Measurements from ENCODE around the gene CARMIL1. TPM values are rescaled to one million over a fixed set of nuclear protein-coding genes. Genes with fewer than 3 reads are reported as not detected.

CARMIL1 gene
- total and polyA plus RNA-seq, 2 of the 8 experiments (the other 6 are each of a cell fraction or from before 2014, with no cell fraction given), result 20.3 to 40.4 TPM

DNA sequence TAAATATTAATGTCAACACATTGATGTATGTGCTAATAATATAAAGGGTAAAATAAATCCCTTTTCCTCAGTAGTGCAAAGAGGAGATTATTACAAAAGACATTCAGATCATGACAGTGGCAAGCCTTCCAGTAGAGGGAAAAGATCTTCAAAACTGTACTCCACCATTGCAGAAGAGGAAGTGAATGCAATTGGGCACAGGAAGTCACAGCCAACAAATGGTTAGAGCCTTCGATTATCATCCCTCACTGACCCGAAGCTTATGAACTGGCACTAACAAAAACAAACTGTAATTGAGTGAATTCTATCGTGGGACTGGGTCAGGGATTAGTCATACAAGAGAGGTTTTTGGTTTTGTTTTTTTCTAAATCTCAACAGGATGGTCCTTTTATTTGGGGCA, 333.5 kb downstream of the CARMIL1 start:
- POLR2A ChIA-PET (ENCODE audit: partially characterized antibody), result no interaction called here
- Histone ChIP-seq H3K79me1 (ENCODE audit: low read depth, low read length) (no peaks in the 10 kb centered on the region), H3K4ac (replicated peaks; ENCODE audit: insufficient read length, low read depth, low read length) (no peak overlapping the region), H2BK120ac (replicated peaks; ENCODE audit: low read depth, low read length) (no peak overlapping the region), H3K79me2 (ENCODE audit: control insufficient read depth in 1 of 2, insufficient read depth in 2 of 2, low read length in 2 of 2) (no peaks in the 10 kb centered on the region), H3K56ac (replicated peaks; ENCODE audit: insufficient read length, low read depth, low read length) (no peak overlapping the region), H4K8ac (ENCODE audit: extremely low read depth, insufficient read depth, low read length) (no peak overlapping the region), H2AFZ (ENCODE audit: low read length) (no peak overlapping the region), H2BK20ac (ENCODE audit: low read length) (no peak overlapping the region), H3K14ac (ENCODE audit: insufficient read length) (no peak overlapping the region), H2BK5ac (ENCODE audit: low read depth, low read length) (no peak overlapping the region), H3K36me3 (ENCODE audit: control insufficient read depth in 2 of 4, insufficient read depth in 4 of 4, low read length in 3 of 4) (peaks cover 0 to 7% (median 3%) of the 10 kb centered on the region in 4 experiments; a peak in 3 of 8 replicates), H3K4me3 (ENCODE audit: extremely low read depth in 1 of 4, insufficient read depth in 2 of 4, low read depth in 3 of 4, low read length in 4 of 4) (no peak overlapping the region), H3K27ac (ENCODE audit: low read depth, low read length) (no peak overlapping the region), H4K20me1 (replicated peaks in 1 of 2; ENCODE audit: control insufficient read depth in 1 of 2, insufficient read depth in 2 of 2, low read length in 2 of 2) (no peaks in the 10 kb centered on the region), H3K9me3 (ENCODE audit: insufficient read depth in 2 of 2, low read depth in 1 of 2, low read length in 1 of 2) (no peaks in the 10 kb centered on the region), H3K23me2 (ENCODE audit: low read depth, low read length) (no peaks in the 10 kb centered on the region), H3K18ac (ENCODE audit: extremely low read depth, low read length) (no peak overlapping the region), H3K4me1 (replicated peaks in 1 of 4; ENCODE audit: control insufficient read depth in 3 of 4, insufficient read depth in 4 of 4, low read length in 3 of 4) (no peaks in the 10 kb centered on the region), H2BK15ac (ENCODE audit: low read length) (no peak overlapping the region), H3K9ac (replicated peaks in 1 of 4; ENCODE audit: extremely low read depth in 1 of 4, low read depth in 3 of 4, low read length in 3 of 4) (no peak overlapping the region), H3K23ac (ENCODE audit: insufficient read length) (no peak overlapping the region), H3K27me3 (replicated peaks in 1 of 4; ENCODE audit: control insufficient read depth in 3 of 4, extremely low read depth in 1 of 4, insufficient read depth in 3 of 4, low read length in 3 of 4) (peaks cover 0 to 1% (median 0%) of the 10 kb centered on the region in 4 experiments; a peak in 1 of 7 replicates), H2AK5ac (ENCODE audit: low read depth, low read length) (no peak overlapping the region), H4K91ac (replicated peaks; ENCODE audit: insufficient read length, low read length) (no peak overlapping the region), H4K5ac (ENCODE audit: insufficient read length, low read depth, low read length) (no peak overlapping the region), H2BK12ac (ENCODE audit: low read depth, low read length) (no peak overlapping the region), H3K4me2 (ENCODE audit: insufficient read depth in 1 of 2, low read depth in 2 of 2, low read length in 2 of 2) (no peak overlapping the region)
- no peak for FAIRE-seq
- CTCF ChIA-PET (ENCODE audit: partially characterized antibody), result interaction anchor here (1.2 kb wide), 1 partner anchor 11 kb away, joined by 3 read pairs; no protein-coding TSS in a partner anchor
- DNase-seq (ENCODE audit: low read depth in 1 of 2, low spot score in 2 of 2), result no peak
- TF ChIP-seq EP300 (IDR thresholded peaks at IDR 0.05; ENCODE audit: borderline replicate concordance in 1 of 2, low read depth in 2 of 2, low read length in 2 of 2) (no peak), POU5F1 (IDR thresholded peaks at IDR 0.05; ENCODE audit: low read depth, low read length) (no peak), GABPA (IDR thresholded peaks at IDR 0.05; ENCODE audit: borderline replicate concordance, insufficient read depth, low read length) (no peak), CHD1 (IDR thresholded peaks at IDR 0.05; ENCODE audit: low read depth, low read length) (no peak), RAD21 (IDR thresholded peaks at IDR 0.05 in 1 of 2, conservative IDR thresholded peaks at IDR 0.05 in 1 of 2; ENCODE audit: low read depth in 2 of 2, low read length in 2 of 2) (no peak), SP2 (IDR thresholded peaks at IDR 0.05; ENCODE audit: low read length) (no peak), TAF1 (IDR thresholded peaks at IDR 0.05; ENCODE audit: low read depth, low read length) (no peak), HDAC2 (IDR thresholded peaks at IDR 0.05; ENCODE audit: borderline replicate concordance in 1 of 2, low read depth in 2 of 2, low read length in 2 of 2) (no peak), GTF2F1 (IDR thresholded peaks at IDR 0.05; ENCODE audit: borderline replicate concordance, low read depth, low read length) (no peak), KDM1A (IDR thresholded peaks at IDR 0.05; ENCODE audit: borderline replicate concordance, low read length) (no peak), EGR1 (IDR thresholded peaks at IDR 0.05; ENCODE audit: borderline replicate concordance, low read depth, low read length) (no peak)
- 90% methylated on average over 3 of the region's 3 CpGs; no CpG with 5 or more reads in 1 of the 2 experiments for WGBS, 2 experiments (ENCODE audit: extremely low coverage in 1 of 2, insufficient coverage in 1 of 2, insufficient read length in 1 of 2, insufficient replicate concordance in 2 of 2, low coverage in 1 of 2, low lambda C conversion rate in 2 of 2, missing lambda C conversion rate in 1 of 2)

Measured in H1 (cell line).